ENCODE measurements around the gene EFHD1.

DNA sequence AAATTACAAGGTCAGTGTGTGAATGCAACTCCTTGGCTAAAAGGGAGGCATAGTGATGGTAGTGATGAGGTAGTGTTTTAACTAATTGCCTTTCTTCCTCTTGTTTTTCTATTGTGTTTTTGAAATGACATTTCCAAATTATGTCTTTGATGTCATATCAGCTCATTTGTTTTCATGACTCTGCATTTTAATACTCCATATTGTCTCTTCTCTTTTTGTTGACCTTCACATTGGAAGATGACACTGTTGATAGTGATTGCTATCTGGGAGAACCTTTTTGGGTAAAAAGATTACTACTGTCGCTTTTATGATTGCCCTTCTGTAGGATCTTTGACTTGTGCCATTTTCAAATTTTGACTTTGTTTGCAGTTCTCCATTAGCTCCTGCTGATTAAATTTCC lies 66.8 kb downstream of the EFHD1 start:
- TF ChIP-seq, protein P1, sequence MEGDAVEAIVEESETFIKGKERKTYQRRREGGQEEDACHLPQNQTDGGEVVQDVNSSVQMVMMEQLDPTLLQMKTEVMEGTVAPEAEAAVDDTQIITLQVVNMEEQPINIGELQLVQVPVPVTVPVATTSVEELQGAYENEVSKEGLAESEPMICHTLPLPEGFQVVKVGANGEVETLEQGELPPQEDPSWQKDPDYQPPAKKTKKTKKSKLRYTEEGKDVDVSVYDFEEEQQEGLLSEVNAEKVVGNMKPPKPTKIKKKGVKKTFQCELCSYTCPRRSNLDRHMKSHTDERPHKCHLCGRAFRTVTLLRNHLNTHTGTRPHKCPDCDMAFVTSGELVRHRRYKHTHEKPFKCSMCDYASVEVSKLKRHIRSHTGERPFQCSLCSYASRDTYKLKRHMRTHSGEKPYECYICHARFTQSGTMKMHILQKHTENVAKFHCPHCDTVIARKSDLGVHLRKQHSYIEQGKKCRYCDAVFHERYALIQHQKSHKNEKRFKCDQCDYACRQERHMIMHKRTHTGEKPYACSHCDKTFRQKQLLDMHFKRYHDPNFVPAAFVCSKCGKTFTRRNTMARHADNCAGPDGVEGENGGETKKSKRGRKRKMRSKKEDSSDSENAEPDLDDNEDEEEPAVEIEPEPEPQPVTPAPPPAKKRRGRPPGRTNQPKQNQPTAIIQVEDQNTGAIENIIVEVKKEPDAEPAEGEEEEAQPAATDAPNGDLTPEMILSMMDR (IDR thresholded peaks at IDR 0.05), result no peak
- no peak for TF ChIP-seq POLR2AphosphoS5 (IDR thresholded peaks at IDR 0.05; ENCODE audit: low read depth, low read length)
- TF ChIP-seq TCF7L2 (IDR thresholded peaks at IDR 0.05; ENCODE audit: low read depth, low read length), result no peak

Measured in Panc1 (cell line).